ENCODE data around the gene CARF.
"Not testable (repeated sequence)": the region's sequence is repeated elsewhere in the genome, so short reads cannot be mapped to it uniquely, and the experiment has no call there.

CARF gene

GRCh38 chr2:202990501-202990900 lies 78.4 kb downstream of the CARF start:
- no peaks in the 10 kb centered on the region for H3K36me3 ChIP-seq (ENCODE audit: control insufficient read depth in 2 of 2, insufficient read depth in 1 of 2, low read length in 2 of 2)
- H3K27ac ChIP-seq (ENCODE audit: extremely low read depth, low read depth, low read length), result no peak overlapping the region
- H3K4me1 ChIP-seq (ENCODE audit: control insufficient read depth, insufficient read depth, low read length), result no peaks in the 10 kb centered on the region
- TF ChIP-seq ZNF184 (tag by site-specific recombination; IDR thresholded peaks at IDR 0.05) (no peak), ZNF529 (tag by site-specific recombination; IDR thresholded peaks at IDR 0.05; ENCODE audit: insufficient replicate concordance) (no peak), ATF2 (tag by site-specific recombination; IDR thresholded peaks at IDR 0.05; ENCODE audit: low read depth) (no peak), SCRT1 (tag by site-specific recombination; IDR thresholded peaks at IDR 0.05; ENCODE audit: borderline replicate concordance) (no peak), BCL11A (tag by site-specific recombination; IDR thresholded peaks at IDR 0.05; ENCODE audit: low read depth) (no peak), ZFHX2 (tag by site-specific recombination; conservative IDR thresholded peaks at IDR 0.05) (no peak), ZIC2 (tag by site-specific recombination; IDR thresholded peaks at IDR 0.05) (no peak), ZBTB11 (tag by site-specific recombination; conservative IDR thresholded peaks at IDR 0.05; ENCODE audit: low read depth) (no peak), ZNF747 (tag by site-specific recombination; IDR thresholded peaks at IDR 0.05) (no peak), ZNF777 (tag by site-specific recombination; IDR thresholded peaks at IDR 0.05; ENCODE audit: borderline replicate concordance) (no peak), ZNF658 (tag by site-specific recombination; IDR thresholded peaks at IDR 0.05) (no peak), AEBP2 (tag by site-specific recombination; IDR thresholded peaks at IDR 0.05; ENCODE audit: borderline replicate concordance) (no peak), ZNF211 (tag by site-specific recombination; IDR thresholded peaks at IDR 0.05; ENCODE audit: low read depth) (no peak), ZEB2 (tag by site-specific recombination; IDR thresholded peaks at IDR 0.05) (no peak), ZSCAN16 (tag by site-specific recombination; IDR thresholded peaks at IDR 0.05) (no peak)
- ChIA-PET CTCF (no interaction called here), POLR2A (no interaction called here)
- no peak overlapping the region for H3K4me3 ChIP-seq (ENCODE audit: low read depth, low read length)
- H3K9me3 ChIP-seq (ENCODE audit: control insufficient read depth, insufficient read depth, low read depth, low read length), result no peaks in the 10 kb centered on the region

GRCh38 chr2:202997113-202997512 lies 85.0 kb downstream of the CARF start:
- H3K27ac ChIP-seq (ENCODE audit: extremely low read depth, low read depth, low read length); POLR2A ChIA-PET; H3K4me3 ChIP-seq (ENCODE audit: low read depth, low read length); H3K9me3 ChIP-seq (ENCODE audit: control insufficient read depth, insufficient read depth, low read depth, low read length); H3K4me1 ChIP-seq (ENCODE audit: control insufficient read depth, insufficient read depth, low read length); CTCF ChIA-PET; H3K36me3 ChIP-seq (ENCODE audit: control insufficient read depth in 2 of 2, insufficient read depth in 1 of 2, low read length in 2 of 2): not testable (repeated sequence)

- CTCF ChIA-PET, result no interaction called here
Measured at GRCh38 chr2:203002054-203002821, 90.2 kb downstream of the CARF start.

More at GRCh38 chr2:203002054-203002821, 90.2 kb downstream of the CARF start:
- no peak for TF ChIP-seq ZNF146 (tag by site-specific recombination; IDR thresholded peaks at IDR 0.05)
- peak; percentile 23; the same call in 1 of the 2 replicates for TF ChIP-seq ZNF596 (tag by site-specific recombination; IDR thresholded peaks at IDR 0.05)
- no peaks in the 10 kb centered on the region for H3K36me3 ChIP-seq (ENCODE audit: control insufficient read depth in 2 of 2, insufficient read depth in 1 of 2, low read length in 2 of 2)
- H3K27ac ChIP-seq (ENCODE audit: extremely low read depth, low read depth, low read length), result no peak overlapping the region
- no peaks in the 10 kb centered on the region for H3K9me3 ChIP-seq (ENCODE audit: control insufficient read depth, insufficient read depth, low read depth, low read length)
- no peak overlapping the region for H3K4me3 ChIP-seq (ENCODE audit: low read depth, low read length)
- POLR2A ChIA-PET, result no interaction called here
- H3K4me1 ChIP-seq (ENCODE audit: control insufficient read depth, insufficient read depth, low read length), result no peaks in the 10 kb centered on the region

Measured in HEK293 (cell line).